HepG2 (cell line): ENCODE data around the gene COL27A1. TPM values are rescaled to one million over a fixed set of nuclear protein-coding genes. Genes with fewer than 3 reads are reported as not detected.

Source experiments
- MIXL1 ChIP-seq: IDR thresholded peaks from 2 replicates; pipeline ENCODE4 v1.6.1; 2016
- NRL ChIP-seq: sonication (generic); formaldehyde crosslinking; IDR thresholded peaks from 2 replicates; pipeline ENCODE4 v1.5.0; 2020; ENCODE audit warnings: missing genetic modification reagents, mild to moderate bottlenecking, moderate library complexity, borderline replicate concordance
- TOPORS ChIP-seq: sonication (generic); formaldehyde crosslinking; IDR thresholded peaks from 2 replicates; pipeline ENCODE4 v1.8.0; 2023; ENCODE audit warnings: mild to moderate bottlenecking, missing genetic modification reagents
- ZBTB7B ChIP-seq: sonication (generic); formaldehyde crosslinking; IDR thresholded peaks from 2 replicates; pipeline ENCODE4 v1.4.0; 2020; ENCODE audit warnings: missing genetic modification reagents
- ZFAT ChIP-seq: sonication (generic); formaldehyde crosslinking; conservative IDR thresholded peaks from 2 replicates; pipeline ENCODE4 v1.8.1; 2023; ENCODE audit warnings: missing genetic modification reagents, inconsistent platforms
- ZKSCAN8 ChIP-seq: IDR thresholded peaks from 2 replicates; pipeline ENCODE4 v1.6.1; 2016; ENCODE audit warnings: borderline replicate concordance, missing genetic modification reagents, missing compliant biosample characterization
- ZNF124 ChIP-seq: sonication (generic); formaldehyde crosslinking; IDR thresholded peaks from 2 replicates; pipeline ENCODE4 v1.4.0; 2020; ENCODE audit warnings: missing genetic modification reagents
- ZNF331 ChIP-seq: sonication (generic); formaldehyde crosslinking; IDR thresholded peaks from 2 replicates; pipeline ENCODE4 v1.4.0; 2020; ENCODE audit warnings: missing genetic modification reagents
- ZNF432 ChIP-seq: sonication (generic); formaldehyde crosslinking; IDR thresholded peaks from 2 replicates; pipeline ENCODE4 v1.5.0; 2020; ENCODE audit warnings: missing genetic modification reagents, mild to moderate bottlenecking, borderline replicate concordance
- ZNF496 ChIP-seq: sonication (generic); formaldehyde crosslinking; IDR thresholded peaks from 2 replicates; pipeline ENCODE4 v1.8.1; 2023; ENCODE audit warnings: mild to moderate bottlenecking, moderate library complexity, missing genetic modification reagents; ENCODE audit not compliant: insufficient replicate concordance
- ZNF713 ChIP-seq: sonication (generic); formaldehyde crosslinking; IDR thresholded peaks from 2 replicates; pipeline ENCODE4 v1.4.0; 2020; ENCODE audit warnings: mild to moderate bottlenecking, missing genetic modification reagents
- ZNF792 ChIP-seq: IDR thresholded peaks from 2 replicates; pipeline ENCODE4 v1.6.1; 2016
- ZSCAN20 ChIP-seq: sonication (generic); formaldehyde crosslinking; IDR thresholded peaks from 2 replicates; pipeline ENCODE4 v1.4.0; 2020; ENCODE audit warnings: missing genetic modification reagents, mild to moderate bottlenecking, borderline replicate concordance
- polyA plus RNA-seq, 8 experiments: library from polyadenylated mRNA; depleted of rRNA in 3 of 8; stranded (reverse) in 7 of 8; unstranded in 1 of 8; fragments of >200 nt; fragmentation: Illumina TruSeq in 4 of 8; extraction: Trizol in 4 of 8; gene quantifications; 2 replicates each; pipeline versions ENCODE4 v1.2.1 to v1.2.3, GENCODE V29; 2011 to 2016; ENCODE audit warnings: low read depth in 4 of 8, missing spikeins in 1 of 8, mixed read lengths in 1 of 8; ENCODE audit not compliant: insufficient read depth in 1 of 8
- total RNA-seq, 5 experiments: library from RNA; depleted of rRNA; stranded (reverse); fragments of >200 nt; fragmentation: Illumina TruSeq; extraction: Trizol; gene quantifications; 2 replicates each; pipeline ENCODE4 v1.2.3, GENCODE V29; 2016; ENCODE audit warnings: low read depth in 1 of 5
- TF ChIP-seq, protein P1 (sequence below): sonication (generic); formaldehyde crosslinking; conservative IDR thresholded peaks from 2 replicates; pipeline ENCODE4 v1.4.0; 2020; ENCODE audit warnings: missing genetic modification reagents
- TF ChIP-seq, protein P2 (sequence below), 2 experiments: IDR thresholded peaks; 2 replicates each; pipeline ENCODE4 v1.6.1; 2011 to 2012; ENCODE audit warnings: low read length in 2 of 2, borderline replicate concordance in 1 of 2, low read depth in 1 of 2, mild to moderate bottlenecking in 1 of 2, moderate library complexity in 1 of 2
- TF ChIP-seq, protein P3 (sequence below): sonication (generic); formaldehyde crosslinking; IDR thresholded peaks from 2 replicates; pipeline ENCODE4 v1.5.1; 2020; ENCODE audit warnings: mild to moderate bottlenecking, missing genetic modification reagents
- TF ChIP-seq, protein P4 (sequence below): sonication (generic); formaldehyde crosslinking; IDR thresholded peaks from 2 replicates; pipeline ENCODE4 v1.4.0; 2020; ENCODE audit warnings: missing genetic modification reagents

COL27A1 gene
- total and polyA plus RNA-seq, 2 of the 13 experiments (the other 11 are each of a cell fraction or from before 2014, with no cell fraction given) = 71.3 to 89.1 TPM

DNA sequence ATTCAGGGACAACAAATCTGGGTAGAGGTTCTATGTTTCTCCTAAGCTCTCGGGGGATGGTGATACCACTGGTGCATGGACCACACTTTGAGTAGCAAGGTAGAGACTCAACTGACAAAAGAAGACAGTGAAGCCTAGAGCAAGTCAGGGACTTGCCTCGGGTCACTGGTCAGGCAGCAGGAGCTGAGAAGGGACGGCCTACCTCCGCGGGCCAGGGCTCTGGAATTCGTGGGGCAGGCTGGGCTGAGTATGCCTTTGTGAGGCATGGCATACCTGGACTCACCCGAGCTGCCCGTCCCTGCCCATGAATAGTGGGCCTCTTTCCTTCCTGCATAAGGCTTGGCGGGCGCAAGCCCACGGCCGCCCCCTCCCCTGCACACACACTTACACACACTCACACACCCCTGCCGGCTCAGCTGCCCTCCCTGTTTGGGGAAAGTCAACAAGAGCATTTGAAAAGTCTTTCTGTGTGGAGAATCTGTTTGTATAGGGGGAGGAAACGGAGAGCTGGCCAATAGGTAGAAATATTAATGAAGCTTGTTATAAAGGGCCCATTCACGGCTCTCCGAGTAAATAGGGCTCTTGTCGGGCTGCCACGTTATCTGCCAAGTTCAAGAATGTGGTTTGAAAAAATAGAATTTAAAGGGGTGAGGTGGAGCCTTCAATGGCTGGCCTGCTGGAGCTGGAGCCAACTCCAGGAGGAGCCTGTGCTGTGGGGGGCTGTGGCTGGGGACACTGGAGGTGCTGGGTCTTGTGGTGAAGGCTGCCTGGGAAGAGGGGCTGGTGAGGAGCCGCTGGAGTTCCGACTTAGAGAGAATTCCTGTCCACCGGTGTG, 37.1 kb upstream of the COL27A1 start (continued):
- TF ChIP-seq, protein P1, sequence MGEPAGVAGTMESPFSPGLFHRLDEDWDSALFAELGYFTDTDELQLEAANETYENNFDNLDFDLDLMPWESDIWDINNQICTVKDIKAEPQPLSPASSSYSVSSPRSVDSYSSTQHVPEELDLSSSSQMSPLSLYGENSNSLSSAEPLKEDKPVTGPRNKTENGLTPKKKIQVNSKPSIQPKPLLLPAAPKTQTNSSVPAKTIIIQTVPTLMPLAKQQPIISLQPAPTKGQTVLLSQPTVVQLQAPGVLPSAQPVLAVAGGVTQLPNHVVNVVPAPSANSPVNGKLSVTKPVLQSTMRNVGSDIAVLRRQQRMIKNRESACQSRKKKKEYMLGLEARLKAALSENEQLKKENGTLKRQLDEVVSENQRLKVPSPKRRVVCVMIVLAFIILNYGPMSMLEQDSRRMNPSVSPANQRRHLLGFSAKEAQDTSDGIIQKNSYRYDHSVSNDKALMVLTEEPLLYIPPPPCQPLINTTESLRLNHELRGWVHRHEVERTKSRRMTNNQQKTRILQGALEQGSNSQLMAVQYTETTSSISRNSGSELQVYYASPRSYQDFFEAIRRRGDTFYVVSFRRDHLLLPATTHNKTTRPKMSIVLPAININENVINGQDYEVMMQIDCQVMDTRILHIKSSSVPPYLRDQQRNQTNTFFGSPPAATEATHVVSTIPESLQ (CRISPR knock-in tag) = no peak
- TF ChIP-seq TOPORS (no peak), ZNF792 (peak; percentile 82; the same call in 1 of the 2 replicates), ZNF496 (CRISPR knock-in tag) (no peak), NRL (no peak; the same call in 1 of the 2 replicates), ZNF331 (CRISPR knock-in tag) (peak; percentile 76; the same call in 1 of the 2 replicates), ZSCAN20 (CRISPR knock-in tag) (no peak), ZBTB7B (CRISPR knock-in tag) (peak; percentile 98), ZNF124 (CRISPR knock-in tag) (peak; percentile 69; the same call in 1 of the 2 replicates), ZKSCAN8 (CRISPR knock-in tag) (peak; percentile 78; the same call in 1 of the 2 replicates), MIXL1 (CRISPR knock-in tag) (peak; percentile 69; the same call in 1 of the 2 replicates), ZFAT (no peak), ZNF432 (CRISPR knock-in tag) (no peak), ZNF713 (CRISPR knock-in tag) (no peak)
- TF ChIP-seq, protein P2, sequence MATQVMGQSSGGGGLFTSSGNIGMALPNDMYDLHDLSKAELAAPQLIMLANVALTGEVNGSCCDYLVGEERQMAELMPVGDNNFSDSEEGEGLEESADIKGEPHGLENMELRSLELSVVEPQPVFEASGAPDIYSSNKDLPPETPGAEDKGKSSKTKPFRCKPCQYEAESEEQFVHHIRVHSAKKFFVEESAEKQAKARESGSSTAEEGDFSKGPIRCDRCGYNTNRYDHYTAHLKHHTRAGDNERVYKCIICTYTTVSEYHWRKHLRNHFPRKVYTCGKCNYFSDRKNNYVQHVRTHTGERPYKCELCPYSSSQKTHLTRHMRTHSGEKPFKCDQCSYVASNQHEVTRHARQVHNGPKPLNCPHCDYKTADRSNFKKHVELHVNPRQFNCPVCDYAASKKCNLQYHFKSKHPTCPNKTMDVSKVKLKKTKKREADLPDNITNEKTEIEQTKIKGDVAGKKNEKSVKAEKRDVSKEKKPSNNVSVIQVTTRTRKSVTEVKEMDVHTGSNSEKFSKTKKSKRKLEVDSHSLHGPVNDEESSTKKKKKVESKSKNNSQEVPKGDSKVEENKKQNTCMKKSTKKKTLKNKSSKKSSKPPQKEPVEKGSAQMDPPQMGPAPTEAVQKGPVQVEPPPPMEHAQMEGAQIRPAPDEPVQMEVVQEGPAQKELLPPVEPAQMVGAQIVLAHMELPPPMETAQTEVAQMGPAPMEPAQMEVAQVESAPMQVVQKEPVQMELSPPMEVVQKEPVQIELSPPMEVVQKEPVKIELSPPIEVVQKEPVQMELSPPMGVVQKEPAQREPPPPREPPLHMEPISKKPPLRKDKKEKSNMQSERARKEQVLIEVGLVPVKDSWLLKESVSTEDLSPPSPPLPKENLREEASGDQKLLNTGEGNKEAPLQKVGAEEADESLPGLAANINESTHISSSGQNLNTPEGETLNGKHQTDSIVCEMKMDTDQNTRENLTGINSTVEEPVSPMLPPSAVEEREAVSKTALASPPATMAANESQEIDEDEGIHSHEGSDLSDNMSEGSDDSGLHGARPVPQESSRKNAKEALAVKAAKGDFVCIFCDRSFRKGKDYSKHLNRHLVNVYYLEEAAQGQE (IDR thresholded peaks at IDR 0.05; ENCODE audit: borderline replicate concordance in 1 of 2, low read depth in 1 of 2, low read length in 2 of 2) = peak in 1 of 2 experiments; percentile 60; a peak in 2 of 4 replicates
- TF ChIP-seq, protein P3, sequence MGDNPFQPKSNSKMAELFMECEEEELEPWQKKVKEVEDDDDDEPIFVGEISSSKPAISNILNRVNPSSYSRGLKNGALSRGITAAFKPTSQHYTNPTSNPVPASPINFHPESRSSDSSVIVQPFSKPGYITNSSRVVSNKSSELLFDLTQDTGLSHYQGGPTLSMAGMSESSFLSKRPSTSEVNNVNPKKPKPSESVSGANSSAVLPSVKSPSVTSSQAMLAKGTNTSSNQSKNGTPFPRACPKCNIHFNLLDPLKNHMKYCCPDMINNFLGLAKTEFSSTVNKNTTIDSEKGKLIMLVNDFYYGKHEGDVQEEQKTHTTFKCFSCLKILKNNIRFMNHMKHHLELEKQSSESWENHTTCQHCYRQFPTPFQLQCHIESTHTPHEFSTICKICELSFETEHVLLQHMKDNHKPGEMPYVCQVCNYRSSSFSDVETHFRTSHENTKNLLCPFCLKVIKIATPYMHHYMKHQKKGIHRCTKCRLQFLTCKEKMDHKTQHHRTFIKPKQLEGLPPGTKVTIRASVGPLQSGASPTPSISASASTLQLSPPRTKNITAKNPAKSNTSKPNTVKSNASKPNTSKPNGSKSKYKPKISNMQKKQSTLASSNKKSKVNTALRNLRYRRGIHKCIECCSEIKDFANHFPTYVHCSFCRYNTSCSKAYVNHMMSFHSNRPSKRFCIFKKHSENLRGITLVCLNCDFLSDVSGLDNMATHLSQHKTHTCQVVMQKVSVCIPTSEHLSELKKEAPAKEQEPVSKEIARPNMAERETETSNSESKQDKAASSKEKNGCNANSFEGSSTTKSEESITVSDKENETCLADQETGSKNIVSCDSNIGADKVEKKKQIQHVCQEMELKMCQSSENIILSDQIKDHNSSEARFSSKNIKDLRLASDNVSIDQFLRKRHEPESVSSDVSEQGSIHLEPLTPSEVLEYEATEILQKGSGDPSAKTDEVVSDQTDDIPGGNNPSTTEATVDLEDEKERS (CRISPR knock-in tag) = peak; percentile 73; the same call in 1 of the 2 replicates
- TF ChIP-seq, protein P4, sequence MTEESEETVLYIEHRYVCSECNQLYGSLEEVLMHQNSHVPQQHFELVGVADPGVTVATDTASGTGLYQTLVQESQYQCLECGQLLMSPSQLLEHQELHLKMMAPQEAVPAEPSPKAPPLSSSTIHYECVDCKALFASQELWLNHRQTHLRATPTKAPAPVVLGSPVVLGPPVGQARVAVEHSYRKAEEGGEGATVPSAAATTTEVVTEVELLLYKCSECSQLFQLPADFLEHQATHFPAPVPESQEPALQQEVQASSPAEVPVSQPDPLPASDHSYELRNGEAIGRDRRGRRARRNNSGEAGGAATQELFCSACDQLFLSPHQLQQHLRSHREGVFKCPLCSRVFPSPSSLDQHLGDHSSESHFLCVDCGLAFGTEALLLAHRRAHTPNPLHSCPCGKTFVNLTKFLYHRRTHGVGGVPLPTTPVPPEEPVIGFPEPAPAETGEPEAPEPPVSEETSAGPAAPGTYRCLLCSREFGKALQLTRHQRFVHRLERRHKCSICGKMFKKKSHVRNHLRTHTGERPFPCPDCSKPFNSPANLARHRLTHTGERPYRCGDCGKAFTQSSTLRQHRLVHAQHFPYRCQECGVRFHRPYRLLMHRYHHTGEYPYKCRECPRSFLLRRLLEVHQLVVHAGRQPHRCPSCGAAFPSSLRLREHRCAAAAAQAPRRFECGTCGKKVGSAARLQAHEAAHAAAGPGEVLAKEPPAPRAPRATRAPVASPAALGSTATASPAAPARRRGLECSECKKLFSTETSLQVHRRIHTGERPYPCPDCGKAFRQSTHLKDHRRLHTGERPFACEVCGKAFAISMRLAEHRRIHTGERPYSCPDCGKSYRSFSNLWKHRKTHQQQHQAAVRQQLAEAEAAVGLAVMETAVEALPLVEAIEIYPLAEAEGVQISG (CRISPR knock-in tag) = peak; percentile 56; the same call in 1 of the 2 replicates
